Urothelium cell line (cell line): Measurements from ENCODE around the gene PIK3CD.
"Not testable (repeated sequence)": the region's sequence is repeated elsewhere in the genome, so short reads cannot be mapped to it uniquely, and the experiment has no call there.

Source experiments
- DNase-seq: peaks from one replicate; pipeline ENCODE4 v3.0.0; 2011; ENCODE audit warnings: low spot score, mixed read lengths
- FAIRE-seq: peaks from 2 replicates; lab custom pipeline; 2011; peaks lifted over from hg19 to GRCh38; lab: Jason Lieb, UNC

PIK3CD gene

DNA sequence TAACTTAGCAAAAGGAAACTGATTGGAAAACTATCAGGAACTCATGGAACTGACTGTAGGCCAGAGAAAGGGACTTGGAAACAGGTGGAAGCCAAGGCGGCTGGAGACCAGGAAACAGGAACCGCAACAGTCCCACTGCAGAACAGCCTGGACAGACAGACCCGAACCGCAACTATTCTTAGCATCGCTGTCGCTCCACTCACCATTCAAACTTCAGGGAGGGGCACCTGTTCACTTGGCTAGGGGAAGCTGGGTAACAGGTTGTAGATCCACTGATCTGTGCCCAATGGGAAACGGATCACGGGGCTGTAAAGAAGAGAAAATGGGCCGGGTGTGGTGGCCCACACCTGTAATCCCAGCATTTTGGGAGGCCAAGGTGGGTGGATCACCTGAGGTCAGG lies 110.3 kb downstream of the PIK3CD start:
- DNase-seq (no peak), FAIRE-seq (no peak)

DNA sequence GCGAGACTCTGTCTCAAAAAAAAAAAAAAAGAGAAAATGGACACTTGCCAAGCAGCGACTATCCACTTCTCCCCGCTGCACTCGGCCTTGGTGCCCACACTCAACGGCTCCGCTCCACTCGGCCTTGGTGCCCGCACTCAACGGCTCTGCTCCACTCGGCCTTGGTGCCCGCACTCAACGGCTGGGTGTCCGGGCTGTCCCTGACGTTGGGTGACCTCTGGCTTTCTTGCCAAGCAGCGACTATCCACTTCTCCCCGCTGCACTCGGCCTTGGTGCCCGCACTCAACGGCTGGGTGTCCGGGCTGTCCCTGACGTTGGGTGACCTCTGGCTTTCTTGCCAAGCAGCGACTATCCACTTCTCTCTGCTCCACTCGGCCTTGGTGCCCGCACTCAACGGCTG lies 110.9 kb downstream of the PIK3CD start:
- not testable (repeated sequence) for FAIRE-seq, DNase-seq

DNA sequence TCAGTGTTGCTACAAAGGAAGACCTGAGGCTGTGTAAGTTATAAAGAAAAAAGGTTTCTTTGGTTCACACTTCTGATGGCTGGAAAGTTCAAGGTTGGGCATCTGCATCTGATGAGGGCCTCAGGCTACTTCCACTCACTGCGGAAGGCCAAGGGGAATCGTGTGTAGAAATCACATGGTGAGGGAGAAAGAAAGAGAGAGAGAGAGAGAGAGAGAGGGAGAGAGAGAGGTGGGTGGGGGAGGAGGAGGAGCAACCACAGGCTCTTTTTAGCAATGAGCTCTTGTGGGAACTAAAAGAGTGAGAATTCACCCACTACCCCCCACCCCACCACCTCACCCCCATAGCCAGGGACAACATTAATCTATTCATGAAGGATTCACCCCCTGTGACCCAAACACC lies 112.4 kb downstream of the PIK3CD start:
- DNase-seq, result no peak
- FAIRE-seq, result no peak

DNA sequence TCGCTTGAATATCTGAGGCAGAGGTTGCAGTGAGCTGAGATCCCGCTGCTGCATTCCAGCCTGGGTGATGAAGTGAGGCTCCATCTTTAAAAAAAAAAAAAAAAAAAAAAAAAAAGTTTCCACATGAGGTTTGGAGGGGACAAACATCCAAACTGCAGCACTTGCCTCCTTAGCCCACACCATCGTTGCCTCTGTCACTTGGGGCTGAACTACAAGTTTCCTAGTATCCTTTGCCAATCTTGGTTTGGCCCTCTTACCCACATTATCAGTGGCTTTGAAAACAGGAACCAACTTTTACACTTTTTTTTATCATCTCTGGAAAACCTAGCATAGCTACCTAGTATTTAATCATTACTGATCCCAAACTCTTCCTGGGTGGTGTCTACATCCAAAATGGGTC lies 113.0 kb downstream of the PIK3CD start:
- DNase-seq (no peak), FAIRE-seq (no peak)

GRCh38 chr1:9766759-9767442 lies 115.4 kb downstream of the PIK3CD start:
- DNase-seq (peak; percentile 75), FAIRE-seq (peak; percentile 89)

- DNase-seq, result no peak
- FAIRE-seq, result no peak
These were observed 116.6 kb downstream of the PIK3CD start for GRCh38 chr1:9767964-9768668.

- DNase-seq (no peak), FAIRE-seq (no peak)
These were observed 117.5 kb downstream of the PIK3CD start for GRCh38 chr1:9768983-9769382.

- no peak for FAIRE-seq
- no peak for DNase-seq
These were observed 118.8 kb downstream of the PIK3CD start for GRCh38 chr1:9770298-9770697.

GRCh38 chr1:9774712-9775679 lies 123.5 kb downstream of the PIK3CD start:
- no peak for DNase-seq
- FAIRE-seq, result no peak

DNA sequence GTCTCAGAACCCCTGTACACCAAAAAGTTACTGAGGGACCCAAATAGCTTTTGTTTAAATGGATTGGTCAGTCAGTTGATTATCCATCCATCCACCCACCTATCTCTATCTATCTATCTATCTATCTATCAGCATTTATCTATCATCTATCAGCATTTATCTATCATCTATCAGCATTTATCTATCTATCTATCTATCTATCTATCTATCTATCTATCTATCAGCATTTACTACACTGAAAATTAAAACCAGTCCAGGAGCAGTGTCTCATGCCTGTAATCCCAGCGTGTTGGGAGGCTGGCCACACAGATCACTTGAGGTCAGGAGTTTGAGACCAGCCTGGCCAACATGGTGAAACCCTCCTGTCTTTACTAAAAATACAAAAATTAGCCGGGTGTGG lies 125.2 kb downstream of the PIK3CD start:
- FAIRE-seq (no peak), DNase-seq (no peak)
